ENCODE data around the gene CHCHD2. TPM values are rescaled to one million over a fixed set of nuclear protein-coding genes. Genes with fewer than 3 reads are reported as not detected.
"Not testable (repeated sequence)": the region's sequence is repeated elsewhere in the genome, so short reads cannot be mapped to it uniquely, and the experiment has no call there.

Gene CHCHD2
- total RNA-seq, 1 experiment from 2014 or later = 564 TPM

- Mint-ChIP-seq H3K9me3 (ENCODE audit: unreplicated experiment) (peaks cover 5% of the 10 kb centered on the region), H3K27me3 (ENCODE audit: insufficient read depth, unreplicated experiment) (no peaks in the 10 kb centered on the region), H3K36me3 (ENCODE audit: insufficient read depth, unreplicated experiment) (no peaks in the 10 kb centered on the region), H3K4me3 (ENCODE audit: unreplicated experiment) (no peak overlapping the region), H3K27ac (ENCODE audit: low read depth, unreplicated experiment) (no peak overlapping the region), H3K4me1 (ENCODE audit: insufficient read depth, unreplicated experiment) (no peaks in the 10 kb centered on the region)
- BruUV-seq (replicated peaks) = no TSS peak
- no peak for DNase-seq (ENCODE audit: unreplicated experiment)
- POLR2A ChIA-PET = no interaction called here
- intact Hi-C loops (cut with micrococcal nuclease) = no loop called here
- CTCF ChIA-PET = no interaction called here
- TF ChIP-seq, protein P1, sequence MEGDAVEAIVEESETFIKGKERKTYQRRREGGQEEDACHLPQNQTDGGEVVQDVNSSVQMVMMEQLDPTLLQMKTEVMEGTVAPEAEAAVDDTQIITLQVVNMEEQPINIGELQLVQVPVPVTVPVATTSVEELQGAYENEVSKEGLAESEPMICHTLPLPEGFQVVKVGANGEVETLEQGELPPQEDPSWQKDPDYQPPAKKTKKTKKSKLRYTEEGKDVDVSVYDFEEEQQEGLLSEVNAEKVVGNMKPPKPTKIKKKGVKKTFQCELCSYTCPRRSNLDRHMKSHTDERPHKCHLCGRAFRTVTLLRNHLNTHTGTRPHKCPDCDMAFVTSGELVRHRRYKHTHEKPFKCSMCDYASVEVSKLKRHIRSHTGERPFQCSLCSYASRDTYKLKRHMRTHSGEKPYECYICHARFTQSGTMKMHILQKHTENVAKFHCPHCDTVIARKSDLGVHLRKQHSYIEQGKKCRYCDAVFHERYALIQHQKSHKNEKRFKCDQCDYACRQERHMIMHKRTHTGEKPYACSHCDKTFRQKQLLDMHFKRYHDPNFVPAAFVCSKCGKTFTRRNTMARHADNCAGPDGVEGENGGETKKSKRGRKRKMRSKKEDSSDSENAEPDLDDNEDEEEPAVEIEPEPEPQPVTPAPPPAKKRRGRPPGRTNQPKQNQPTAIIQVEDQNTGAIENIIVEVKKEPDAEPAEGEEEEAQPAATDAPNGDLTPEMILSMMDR (IDR thresholded peaks at IDR 0.05; ENCODE audit: unreplicated experiment) = no peak
Measured at GRCh38 chr7:56124981-56125380, 18.7 kb upstream of the CHCHD2 start.

GRCh38 chr7:56121440-56121839 is 15.2 kb upstream of the CHCHD2 start:
- no TSS peak for BruUV-seq (replicated peaks)
- Mint-ChIP-seq H3K4me3 (ENCODE audit: unreplicated experiment) (no peak overlapping the region), H3K36me3 (ENCODE audit: insufficient read depth, unreplicated experiment) (no peaks in the 10 kb centered on the region), H3K9me3 (ENCODE audit: unreplicated experiment) (peaks cover 5% of the 10 kb centered on the region), H3K4me1 (ENCODE audit: insufficient read depth, unreplicated experiment) (no peaks in the 10 kb centered on the region), H3K27me3 (ENCODE audit: insufficient read depth, unreplicated experiment) (no peaks in the 10 kb centered on the region), H3K27ac (ENCODE audit: low read depth, unreplicated experiment) (no peak overlapping the region)
- no peak for DNase-seq (ENCODE audit: unreplicated experiment)
- CTCF ChIA-PET = no interaction called here
- intact Hi-C loops (cut with micrococcal nuclease) = no loop called here
- POLR2A ChIA-PET = no interaction called here
- TF ChIP-seq, protein P1 (IDR thresholded peaks at IDR 0.05; ENCODE audit: unreplicated experiment) = no peak

DNA sequence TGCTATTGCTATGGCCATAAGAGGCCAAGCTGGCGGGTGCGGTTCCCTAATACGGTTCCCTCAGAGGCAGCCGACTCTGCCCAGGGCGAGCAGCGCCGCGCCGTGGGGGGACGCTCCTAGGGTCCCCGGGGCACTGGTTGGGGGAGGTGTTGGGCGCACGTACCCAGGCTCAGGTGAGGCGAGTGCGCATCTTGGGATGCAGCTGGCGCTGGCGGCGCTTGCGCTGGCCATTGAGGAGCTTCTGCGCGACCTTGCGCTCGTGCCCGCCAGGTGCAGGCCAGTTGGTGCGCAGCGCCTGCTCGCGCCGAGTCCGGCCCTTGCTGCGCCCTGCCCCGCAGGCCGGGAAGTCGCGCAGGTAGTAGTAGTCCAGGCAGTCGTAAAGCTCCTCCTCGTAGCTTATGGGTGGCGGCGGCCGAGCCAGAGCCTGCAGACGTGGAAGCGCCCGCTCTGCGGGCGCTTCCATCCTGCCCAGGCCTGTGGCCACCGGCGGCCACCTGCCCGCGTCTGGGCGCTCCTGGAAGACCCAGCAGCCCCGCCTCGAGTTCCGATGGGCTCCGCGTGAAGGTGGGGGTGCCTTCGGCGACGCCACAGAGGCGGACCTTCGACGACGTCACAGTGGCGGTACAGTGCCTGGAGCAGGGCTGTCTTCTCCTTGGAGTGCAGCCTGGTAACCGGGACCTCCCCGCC is 9.7 kb upstream of the CHCHD2 start, which contains the start of gene NUPR2:
Gene NUPR2 (minus strand): TSS at position 566 of the 687 bp plus-strand sequence. CDS start 103 bp downstream, at position 463.
- CTCF ChIA-PET = interaction anchor here (0.7 kb wide), 1 partner anchor 688 kb away, joined by 3 read pairs; no protein-coding TSS in a partner anchor
- TF ChIP-seq, protein P1 (IDR thresholded peaks at IDR 0.05; ENCODE audit: unreplicated experiment) = no peak
- no peaks in the 10 kb centered on the region for H3K4me1 Mint-ChIP-seq (ENCODE audit: insufficient read depth, unreplicated experiment)
- H3K36me3 Mint-ChIP-seq (ENCODE audit: insufficient read depth, unreplicated experiment) = no peaks in the 10 kb centered on the region
- POLR2A ChIA-PET = no interaction called here
- no peak within 1 kb of the TSS for H3K27ac Mint-ChIP-seq (ENCODE audit: low read depth, unreplicated experiment)
- no TSS peak for BruUV-seq (replicated peaks)
- intact Hi-C loops (cut with micrococcal nuclease) = no loop called here
- H3K9me3 Mint-ChIP-seq (ENCODE audit: unreplicated experiment) = peaks cover under 1% of the 10 kb centered on the region
- H3K27me3 Mint-ChIP-seq (ENCODE audit: insufficient read depth, unreplicated experiment) = no peaks in the 10 kb centered on the region
- no peak within 1 kb of the TSS for H3K4me3 Mint-ChIP-seq (ENCODE audit: unreplicated experiment)
- DNase-seq (ENCODE audit: unreplicated experiment) = no peak

- intact Hi-C loops (cut with micrococcal nuclease); BruUV-seq (replicated peaks); H3K4me3 Mint-ChIP-seq (ENCODE audit: unreplicated experiment); H3K36me3 Mint-ChIP-seq (ENCODE audit: insufficient read depth, unreplicated experiment); POLR2A ChIA-PET; H3K27me3 Mint-ChIP-seq (ENCODE audit: insufficient read depth, unreplicated experiment); H3K4me1 Mint-ChIP-seq (ENCODE audit: insufficient read depth, unreplicated experiment); CTCF ChIA-PET; H3K9me3 Mint-ChIP-seq (ENCODE audit: unreplicated experiment); DNase-seq (ENCODE audit: unreplicated experiment); H3K27ac Mint-ChIP-seq (ENCODE audit: low read depth, unreplicated experiment): not testable (repeated sequence)
Measured at GRCh38 chr7:56112244-56112643, 6.0 kb upstream of the CHCHD2 start.
